Spleen (tissue), 11 donors: ENCODE data around the gene HSPA12A. TPM values are rescaled to one million over a fixed set of nuclear protein-coding genes. Genes with fewer than 3 reads are reported as not detected.
A peak's percentile ranks its signal among the peaks of the same experiment; 100 is the strongest.

Experiments used
- DNase-seq: peaks from one replicate; pipeline ENCODE4 v3.0.0-alpha.2; 2020
- H3K27ac ChIP-seq, 8 donors: fragments of 200-600 bp; sonication (generic) in 7 of 8; 1 replicate in 4 of 8; 2 replicates in 4 of 8; pipeline versions ENCODE4 v1.5.0 to v1.8.0; 2016 to 2021; ENCODE audit warnings: inconsistent platforms in 4 of 8, mild to moderate bottlenecking in 4 of 8, moderate library complexity in 1 of 8
- H3K27me3 ChIP-seq, 7 donors: fragments of 200-600 bp; sonication (generic) in 6 of 7; replicated peaks in 1 of 7; 1 replicate in 4 of 7; 2 replicates in 3 of 7; pipeline versions ENCODE4 v1.5.0 to v1.8.0; 2016 to 2021; ENCODE audit warnings: inconsistent platforms in 3 of 7, mild to moderate bottlenecking in 1 of 7
- H3K36me3 ChIP-seq, 6 donors: fragments of 200-600 bp; sonication (generic) in 5 of 6; 1 replicate in 4 of 6; 2 replicates in 2 of 6; pipeline versions ENCODE4 v1.5.0 to v1.8.0; 2016 to 2021; ENCODE audit warnings: inconsistent platforms in 2 of 6
- H3K4me1 ChIP-seq, 6 donors: fragments of 200-600 bp; sonication (generic) in 5 of 6; 1 replicate in 3 of 6; 2 replicates in 3 of 6; pipeline versions ENCODE4 v1.5.0 to v1.8.0; 2016 to 2021; ENCODE audit warnings: inconsistent platforms in 3 of 6
- H3K4me3 ChIP-seq, 8 donors: fragments of 200-600 bp; sonication (generic) in 7 of 8; 1 replicate in 4 of 8; 2 replicates in 4 of 8; pipeline versions ENCODE4 v1.5.0 to v1.8.0; 2016 to 2021; ENCODE audit warnings: inconsistent platforms in 4 of 8, mild to moderate bottlenecking in 4 of 8, moderate library complexity in 2 of 8
- H3K9me3 ChIP-seq, 8 donors: fragments of 200-600 bp; sonication (generic) in 7 of 8; 1 replicate in 4 of 8; 2 replicates in 4 of 8; pipeline versions ENCODE4 v1.5.0 to v1.8.0; 2016 to 2021; ENCODE audit warnings: inconsistent platforms in 4 of 8
- POLR2A ChIP-seq, 3 donors: fragments of 450-650 bp; IDR thresholded peaks; one replicate each; pipeline ENCODE4 v1.5.1; 2017; ENCODE audit warnings: antibody characterized with exemption in 3 of 3, mild to moderate bottlenecking in 1 of 3
- POLR2AphosphoS5 ChIP-seq, 3 donors: sonication (generic); formaldehyde crosslinking; IDR thresholded peaks; one replicate each; pipeline ENCODE4 v1.5.1; 2017; ENCODE audit warnings: antibody characterized with exemption in 3 of 3
- WGBS, 5 donors: extraction: QIAGEN DNeasy Blood & Tissue Kit in 3 of 5; methylation state at CpG; one replicate each; pipeline versions ENCODE4 v1.1.5 to v1.1.7; 2013 to 2018; 5-methylcytosine and 5-hydroxymethylcytosine counted together
- intact Hi-C: fragments of 100-400 bp; cut with DNase I; formaldehyde crosslinking; loops from one replicate; pipeline ENCODE4 v1.15.0; 2023; ENCODE audit warnings: low total_unique reads
- polyA plus RNA-seq, 3 donors: library from polyadenylated mRNA; stranded (reverse); fragments of 200-250 nt; gene quantifications; one replicate each; pipeline ENCODE4 v1.2.1, GENCODE V29; 2013
- total RNA-seq, 7 donors: library from RNA; depleted of rRNA in 3 of 7; stranded (reverse); fragments of >200 nt in 3 of 7; fragmentation: NEBNext Ultra II Directional in 4 of 7; extraction: Animal tissue kit (Norgen Biotek cat#: 25700) in 4 of 7; gene quantifications; one replicate each; pipeline versions ENCODE4 v1.1.0 to v1.2.1, GENCODE V29; 2016 to 2021
- TF ChIP-seq, protein P1 (sequence below), 11 experiments: fragments of 200-600 bp in 7 of 11; fragments of 450-650 bp in 4 of 11; sonication (generic) in 4 of 11; IDR thresholded peaks in 8 of 11; conservative IDR thresholded peaks in 3 of 11; 1 replicate in 7 of 11; 2 replicates in 4 of 11; pipeline versions ENCODE4 v1.4.0 to v1.8.0; 2016 to 2021; ENCODE audit warnings: antibody characterized with exemption in 11 of 11, inconsistent platforms in 4 of 11, mild to moderate bottlenecking in 1 of 11
- donor health status: healthy with polysubstance abuse.
- donor health status: DM: no; HTN: no; CAD: no; lungs with moderate emphysema.
- donor health status: DM: no; HTN: no; CAD: no.
- donor health status: Bipolar disorder and iron deficiency.
- donor health status: healthy.
- donor health status: DM: no; HTN: no; CAD: no.
- donor health status: DM: yes; HTN: yes; CAD: no.

The HSPA12A gene
- total and polyA plus RNA-seq, 10 donors: 1.5 to 16.5 (median 6.9) TPM

DNA sequence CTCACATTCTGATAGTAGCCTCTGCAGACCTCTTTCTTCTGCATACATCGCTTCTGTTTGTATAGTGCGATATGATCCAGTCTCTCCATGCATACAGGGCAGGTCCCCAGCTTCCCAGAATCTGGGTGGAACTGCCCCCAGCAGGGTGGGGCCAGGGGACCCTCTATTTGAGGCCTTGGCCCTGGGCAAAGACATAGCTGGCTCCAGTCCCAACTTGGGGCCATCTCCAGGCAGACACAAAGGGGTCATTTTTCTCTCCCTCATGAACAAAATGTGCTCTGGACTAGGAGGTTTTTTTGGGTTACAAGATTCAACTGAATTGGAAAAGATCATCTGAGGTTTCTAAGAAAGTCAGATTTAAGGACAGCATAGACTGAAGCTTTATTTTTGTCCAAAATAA, 21.1 kb upstream of the HSPA12A start:
- Histone ChIP-seq H3K36me3 (no peaks in the 10 kb centered on the region), H3K27me3 (peaks cover 0 to 20% (median 0%) of the 10 kb centered on the region in 7 donors), H3K9me3 (peaks cover 0 to 12% (median 0%) of the 10 kb centered on the region in 8 donors), H3K4me3 (no peak overlapping the region), H3K4me1 (peaks cover 0 to 12% (median 0%) of the 10 kb centered on the region in 6 donors), H3K27ac (no peak overlapping the region)
- TF ChIP-seq POLR2A (IDR thresholded peaks at IDR 0.05): no peak
- no peak for TF ChIP-seq POLR2AphosphoS5 (IDR thresholded peaks at IDR 0.05)
- TF ChIP-seq, protein P1, sequence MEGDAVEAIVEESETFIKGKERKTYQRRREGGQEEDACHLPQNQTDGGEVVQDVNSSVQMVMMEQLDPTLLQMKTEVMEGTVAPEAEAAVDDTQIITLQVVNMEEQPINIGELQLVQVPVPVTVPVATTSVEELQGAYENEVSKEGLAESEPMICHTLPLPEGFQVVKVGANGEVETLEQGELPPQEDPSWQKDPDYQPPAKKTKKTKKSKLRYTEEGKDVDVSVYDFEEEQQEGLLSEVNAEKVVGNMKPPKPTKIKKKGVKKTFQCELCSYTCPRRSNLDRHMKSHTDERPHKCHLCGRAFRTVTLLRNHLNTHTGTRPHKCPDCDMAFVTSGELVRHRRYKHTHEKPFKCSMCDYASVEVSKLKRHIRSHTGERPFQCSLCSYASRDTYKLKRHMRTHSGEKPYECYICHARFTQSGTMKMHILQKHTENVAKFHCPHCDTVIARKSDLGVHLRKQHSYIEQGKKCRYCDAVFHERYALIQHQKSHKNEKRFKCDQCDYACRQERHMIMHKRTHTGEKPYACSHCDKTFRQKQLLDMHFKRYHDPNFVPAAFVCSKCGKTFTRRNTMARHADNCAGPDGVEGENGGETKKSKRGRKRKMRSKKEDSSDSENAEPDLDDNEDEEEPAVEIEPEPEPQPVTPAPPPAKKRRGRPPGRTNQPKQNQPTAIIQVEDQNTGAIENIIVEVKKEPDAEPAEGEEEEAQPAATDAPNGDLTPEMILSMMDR (IDR thresholded peaks at IDR 0.05 in 8 of 11, conservative IDR thresholded peaks at IDR 0.05 in 3 of 11): no peak
- intact Hi-C loops: no loop called here
- peak; percentile 28 for DNase-seq
- WGBS, 5 donors: 94 to 98% (median 97%) methylated on average over 2 of the region's 2 CpGs

DNA sequence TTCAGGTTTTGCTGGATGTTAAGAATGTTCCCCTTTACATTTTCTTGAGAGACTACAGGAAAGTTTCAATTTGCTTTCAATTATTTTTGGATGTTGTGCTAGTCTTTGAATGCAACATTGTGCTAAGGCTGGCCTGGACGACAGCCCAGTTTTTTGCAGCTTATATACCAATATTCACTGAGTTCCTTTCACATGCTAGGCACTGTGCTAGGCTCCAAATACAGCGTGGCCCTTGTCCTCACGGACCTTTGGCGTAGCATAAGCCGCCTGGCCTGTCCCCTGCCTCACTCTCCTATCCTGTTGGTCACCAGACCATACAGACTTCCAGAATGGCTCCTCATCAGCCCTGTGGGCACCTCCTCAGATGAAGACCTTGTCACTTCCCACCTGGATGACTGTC, 19.5 kb upstream of the HSPA12A start:
- H3K36me3 ChIP-seq: no peaks in the 10 kb centered on the region
- no peak overlapping the region for H3K27ac ChIP-seq
- DNase-seq: peak; percentile 56
- H3K27me3 ChIP-seq: peaks cover 0 to 12% (median 0%) of the 10 kb centered on the region in 7 donors
- intact Hi-C loops: no loop called here
- peaks cover 0 to 3% (median 0%) of the 10 kb centered on the region in 6 donors for H3K4me1 ChIP-seq
- peaks cover 0 to 12% (median 0%) of the 10 kb centered on the region in 8 donors for H3K9me3 ChIP-seq
- WGBS, 5 donors: 77 to 89% (median 80%) methylated on average over 5 of the region's 5 CpGs
- TF ChIP-seq POLR2A (IDR thresholded peaks at IDR 0.05): no peak
- TF ChIP-seq, protein P1 (IDR thresholded peaks at IDR 0.05 in 8 of 11, conservative IDR thresholded peaks at IDR 0.05 in 3 of 11): no peak
- TF ChIP-seq POLR2AphosphoS5 (IDR thresholded peaks at IDR 0.05): no peak
- H3K4me3 ChIP-seq: no peak overlapping the region

DNA sequence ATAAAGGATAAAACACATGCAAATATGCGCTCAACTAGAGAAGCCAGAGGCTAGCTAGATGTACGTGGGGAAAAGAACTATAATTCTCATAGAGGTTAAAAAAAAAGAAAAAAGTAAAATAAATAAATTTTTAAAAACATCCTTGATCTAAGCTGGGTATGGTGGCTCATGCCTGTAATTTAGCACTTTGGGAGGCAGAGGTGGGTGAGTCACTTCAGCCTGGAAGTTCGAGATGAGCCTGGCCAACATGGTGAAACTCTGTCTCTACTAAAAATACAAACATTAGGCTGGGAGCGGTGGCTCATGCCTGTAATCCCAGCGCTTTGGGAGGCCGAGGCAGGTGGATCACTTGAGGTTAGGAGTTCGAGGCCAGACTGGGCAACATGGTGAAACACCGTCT, 18.6 kb upstream of the HSPA12A start:
- WGBS, 5 donors: 74 to 85% (median 76%) methylated on average over 8 of the region's 8 CpGs
- H3K36me3 ChIP-seq: no peaks in the 10 kb centered on the region
- H3K27me3 ChIP-seq: peaks cover 0 to 5% (median 0%) of the 10 kb centered on the region in 7 donors
- no peak overlapping the region for H3K4me3 ChIP-seq
- peaks cover 0 to 8% (median 0%) of the 10 kb centered on the region in 6 donors for H3K4me1 ChIP-seq
- peaks cover 0 to 12% (median 0%) of the 10 kb centered on the region in 8 donors for H3K9me3 ChIP-seq
- DNase-seq: peak; percentile 14
- H3K27ac ChIP-seq: no peak overlapping the region
- no peak for TF ChIP-seq POLR2AphosphoS5 (IDR thresholded peaks at IDR 0.05)
- TF ChIP-seq, protein P1 (IDR thresholded peaks at IDR 0.05 in 8 of 11, conservative IDR thresholded peaks at IDR 0.05 in 3 of 11): no peak
- no peak for TF ChIP-seq POLR2A (IDR thresholded peaks at IDR 0.05)
- intact Hi-C loops: no loop called here

DNA sequence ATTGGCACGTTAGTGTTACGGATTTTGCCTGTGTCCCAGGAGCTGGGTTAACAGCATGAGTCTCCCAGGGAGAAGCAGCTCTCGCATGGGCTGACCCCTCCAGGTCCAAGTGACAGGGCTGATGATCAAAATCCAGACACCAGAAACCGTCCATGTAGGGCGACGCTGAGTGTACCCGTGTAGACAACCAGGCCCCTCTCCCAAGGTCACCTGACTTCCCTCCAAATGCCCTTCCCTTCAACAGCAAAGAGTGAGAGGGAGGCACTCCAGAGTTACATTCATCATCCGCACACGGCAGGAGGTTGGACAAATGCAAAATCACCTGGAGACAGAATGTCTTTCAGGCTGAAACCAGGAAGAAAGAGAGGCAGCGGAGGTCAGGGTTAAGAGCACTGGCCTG, 14.9 kb upstream of the HSPA12A start:
- no peak for DNase-seq
- H3K4me3 ChIP-seq: no peak overlapping the region
- H3K4me1 ChIP-seq: peaks cover 0 to 9% (median 0%) of the 10 kb centered on the region in 6 donors
- 86 to 94% (median 87%) methylated on average over 10 of the region's 10 CpGs for WGBS, 5 donors
- TF ChIP-seq, protein P1 (IDR thresholded peaks at IDR 0.05 in 8 of 11, conservative IDR thresholded peaks at IDR 0.05 in 3 of 11): no peak
- TF ChIP-seq POLR2A (IDR thresholded peaks at IDR 0.05) (no peak), POLR2AphosphoS5 (IDR thresholded peaks at IDR 0.05) (no peak)
- intact Hi-C loops: no loop called here
- H3K27ac ChIP-seq: no peak overlapping the region
- no peaks in the 10 kb centered on the region for H3K9me3 ChIP-seq
- H3K36me3 ChIP-seq: no peaks in the 10 kb centered on the region
- peaks cover 0 to 7% (median 0%) of the 10 kb centered on the region in 7 donors for H3K27me3 ChIP-seq
